VCaP (cell line): Measurements from ENCODE around the gene ITGB8.

Experiments used
- H3K27ac ChIP-seq: fragments of 450-650 bp; 2 replicates; pipeline ENCODE4 v1.5.1; 2017
- TF ChIP-seq, protein P1 (sequence below): fragments of 450-650 bp; conservative IDR thresholded peaks from 2 replicates; pipeline ENCODE4 v1.5.1; 2017; ENCODE audit warnings: mild to moderate bottlenecking, moderate library complexity

Gene ITGB8

DNA sequence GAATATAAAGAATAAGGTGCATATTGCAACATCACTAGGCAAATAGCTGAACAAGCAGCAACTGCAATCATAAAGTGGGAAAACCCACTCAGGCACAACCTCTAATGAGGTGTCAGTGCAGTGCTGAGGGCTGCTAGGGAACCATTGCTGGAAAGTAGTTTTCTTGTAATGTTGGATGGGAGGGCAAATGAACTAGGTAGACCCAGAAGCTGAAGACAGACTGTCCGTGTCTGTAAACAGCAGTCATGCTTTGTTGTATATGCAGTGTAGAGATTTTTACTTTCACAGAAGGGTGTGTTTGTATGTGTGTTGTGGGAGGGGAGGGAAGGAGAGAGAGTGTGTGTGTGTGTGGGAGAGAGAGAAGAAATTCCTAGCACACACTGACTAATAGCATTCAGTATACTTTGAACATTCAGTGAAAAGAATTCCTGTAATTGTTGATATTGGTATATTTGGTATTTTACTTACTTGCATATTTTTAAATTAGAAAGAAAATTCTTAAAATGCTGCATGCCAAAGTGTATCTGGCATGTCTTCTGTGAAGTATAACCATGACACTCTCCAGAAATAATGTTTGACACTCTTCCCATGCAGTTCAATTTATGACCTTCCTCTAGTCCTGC is 28.8 kb downstream of the ITGB8 start:
- TF ChIP-seq, protein P1, sequence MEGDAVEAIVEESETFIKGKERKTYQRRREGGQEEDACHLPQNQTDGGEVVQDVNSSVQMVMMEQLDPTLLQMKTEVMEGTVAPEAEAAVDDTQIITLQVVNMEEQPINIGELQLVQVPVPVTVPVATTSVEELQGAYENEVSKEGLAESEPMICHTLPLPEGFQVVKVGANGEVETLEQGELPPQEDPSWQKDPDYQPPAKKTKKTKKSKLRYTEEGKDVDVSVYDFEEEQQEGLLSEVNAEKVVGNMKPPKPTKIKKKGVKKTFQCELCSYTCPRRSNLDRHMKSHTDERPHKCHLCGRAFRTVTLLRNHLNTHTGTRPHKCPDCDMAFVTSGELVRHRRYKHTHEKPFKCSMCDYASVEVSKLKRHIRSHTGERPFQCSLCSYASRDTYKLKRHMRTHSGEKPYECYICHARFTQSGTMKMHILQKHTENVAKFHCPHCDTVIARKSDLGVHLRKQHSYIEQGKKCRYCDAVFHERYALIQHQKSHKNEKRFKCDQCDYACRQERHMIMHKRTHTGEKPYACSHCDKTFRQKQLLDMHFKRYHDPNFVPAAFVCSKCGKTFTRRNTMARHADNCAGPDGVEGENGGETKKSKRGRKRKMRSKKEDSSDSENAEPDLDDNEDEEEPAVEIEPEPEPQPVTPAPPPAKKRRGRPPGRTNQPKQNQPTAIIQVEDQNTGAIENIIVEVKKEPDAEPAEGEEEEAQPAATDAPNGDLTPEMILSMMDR = no peak
- no peak overlapping the region for H3K27ac ChIP-seq

DNA sequence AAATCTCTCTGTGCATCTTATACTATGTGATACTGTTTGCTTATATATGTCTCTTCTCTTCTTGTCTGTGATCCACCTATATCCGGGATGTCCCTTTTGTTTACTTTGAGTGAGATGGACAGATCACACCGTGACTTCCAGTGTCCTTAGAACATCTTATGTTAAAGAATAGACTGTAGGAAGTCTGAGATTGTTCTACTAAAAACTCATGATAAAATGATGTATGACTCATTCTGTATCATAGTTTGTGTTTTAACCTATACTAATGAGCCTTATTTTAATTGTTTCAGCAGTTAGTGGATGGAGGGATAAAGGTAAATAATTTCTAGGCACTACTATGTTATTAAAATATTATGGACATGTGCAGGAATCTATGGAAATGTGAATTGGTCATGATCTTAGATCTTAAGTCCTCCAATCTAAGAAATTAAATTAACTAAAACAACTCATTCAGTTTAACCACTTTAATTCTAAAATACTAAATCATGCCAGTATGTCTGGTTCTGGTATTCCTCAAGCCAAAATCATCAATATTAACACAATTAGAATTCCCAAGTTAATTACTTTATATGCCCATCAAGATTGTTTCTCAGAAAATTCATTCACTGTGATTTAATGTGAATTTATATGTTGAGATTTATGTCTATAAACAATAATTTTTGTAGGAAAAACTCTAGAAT is 32.0 kb downstream of the ITGB8 start:
- TF ChIP-seq, protein P1 = no peak
- no peak overlapping the region for H3K27ac ChIP-seq

DNA sequence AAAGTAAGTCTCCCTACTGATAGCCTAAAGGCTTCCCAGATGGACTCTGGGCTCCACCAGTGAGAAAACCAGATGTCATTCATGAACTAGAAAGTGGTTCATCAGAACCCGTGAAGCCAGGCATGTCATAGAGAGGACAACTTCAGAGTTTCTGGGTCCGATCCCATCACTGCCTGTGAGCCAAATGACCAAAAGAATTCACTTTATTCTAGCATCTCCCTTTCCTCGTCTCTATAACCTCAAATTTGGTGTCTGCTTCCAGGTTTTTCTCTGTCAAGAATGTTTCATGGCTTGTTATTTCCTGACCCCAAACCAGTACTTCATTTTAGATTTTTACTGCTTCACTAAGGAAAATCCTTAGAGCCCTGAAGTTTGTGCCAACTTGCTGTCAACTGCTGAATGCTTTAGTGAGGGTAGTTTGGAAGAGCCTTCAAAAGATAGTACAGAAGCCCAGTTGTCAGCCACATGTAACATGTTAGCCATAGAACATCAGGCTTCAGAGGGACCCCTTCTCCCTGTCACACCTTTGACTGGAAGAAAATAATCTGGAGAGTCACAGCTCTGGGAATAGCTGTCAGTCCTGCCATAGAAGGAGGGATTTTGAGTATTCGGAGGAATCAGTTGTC is 34.0 kb downstream of the ITGB8 start:
- TF ChIP-seq, protein P1 = no peak
- H3K27ac ChIP-seq = no peak overlapping the region

DNA sequence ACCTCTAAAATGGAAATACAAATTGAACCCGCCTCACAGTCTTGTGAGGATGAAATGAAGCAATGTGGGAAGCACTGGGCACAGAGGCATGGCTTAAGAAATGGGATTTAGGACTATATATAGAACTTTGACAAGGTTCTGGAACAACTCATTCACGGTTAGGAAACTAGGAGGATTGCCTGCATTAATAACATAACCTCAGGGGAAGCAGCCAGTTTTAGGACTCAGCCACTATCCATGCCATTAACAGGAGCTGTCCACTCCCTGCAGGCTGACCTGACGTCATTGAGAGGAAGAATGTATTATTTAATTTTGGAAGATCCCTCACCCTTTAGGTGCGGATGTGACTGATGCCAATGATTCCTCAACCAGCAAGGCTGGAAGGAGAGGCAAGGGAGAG is 34.8 kb downstream of the ITGB8 start:
- no peak overlapping the region for H3K27ac ChIP-seq

DNA sequence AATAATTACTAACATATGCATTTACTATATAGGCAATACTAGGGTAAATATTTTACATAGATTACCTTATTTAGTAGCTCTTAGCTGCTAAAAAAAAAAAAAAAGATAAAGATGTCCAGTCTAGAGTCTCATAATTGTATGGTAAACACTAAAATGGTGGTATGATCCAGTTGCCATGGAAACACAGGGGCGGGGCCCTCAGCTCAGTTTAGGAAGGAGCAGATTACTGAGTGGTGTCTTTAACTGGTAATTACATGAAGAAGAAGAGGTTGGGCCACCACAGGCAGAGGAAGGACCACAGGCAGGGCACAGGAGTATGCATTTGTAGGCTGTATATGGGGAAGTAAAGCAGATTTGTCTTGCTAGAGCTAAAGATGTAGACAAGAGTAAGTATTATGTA is 43.7 kb downstream of the ITGB8 start:
- TF ChIP-seq, protein P1 = no peak

More for the DNA sequence above, 34.8 kb downstream of the ITGB8 start:
- TF ChIP-seq, protein P1 = no peak

DNA sequence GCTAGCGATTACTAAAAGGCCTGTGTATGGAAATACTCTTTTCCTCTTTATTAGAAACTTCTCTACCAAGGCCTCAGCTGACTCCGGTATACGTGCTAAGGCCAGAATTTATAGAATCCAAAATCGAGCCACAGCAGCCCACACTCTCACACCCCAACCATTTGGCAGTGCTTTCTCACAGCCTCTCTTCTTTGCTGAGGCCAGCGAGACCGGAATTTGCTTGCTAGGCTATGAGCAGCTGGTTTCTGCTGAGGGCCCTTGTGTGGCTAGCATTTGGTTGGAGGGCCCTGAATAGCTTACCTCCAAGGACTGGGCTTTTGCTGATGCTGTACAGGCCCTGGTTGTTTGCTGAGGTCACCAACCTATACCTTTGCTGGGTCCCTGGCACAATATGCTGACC is 46.1 kb downstream of the ITGB8 start:
- TF ChIP-seq, protein P1 = no peak
- no peak overlapping the region for H3K27ac ChIP-seq

More for the DNA sequence above, 43.7 kb downstream of the ITGB8 start:
- no peak overlapping the region for H3K27ac ChIP-seq

DNA sequence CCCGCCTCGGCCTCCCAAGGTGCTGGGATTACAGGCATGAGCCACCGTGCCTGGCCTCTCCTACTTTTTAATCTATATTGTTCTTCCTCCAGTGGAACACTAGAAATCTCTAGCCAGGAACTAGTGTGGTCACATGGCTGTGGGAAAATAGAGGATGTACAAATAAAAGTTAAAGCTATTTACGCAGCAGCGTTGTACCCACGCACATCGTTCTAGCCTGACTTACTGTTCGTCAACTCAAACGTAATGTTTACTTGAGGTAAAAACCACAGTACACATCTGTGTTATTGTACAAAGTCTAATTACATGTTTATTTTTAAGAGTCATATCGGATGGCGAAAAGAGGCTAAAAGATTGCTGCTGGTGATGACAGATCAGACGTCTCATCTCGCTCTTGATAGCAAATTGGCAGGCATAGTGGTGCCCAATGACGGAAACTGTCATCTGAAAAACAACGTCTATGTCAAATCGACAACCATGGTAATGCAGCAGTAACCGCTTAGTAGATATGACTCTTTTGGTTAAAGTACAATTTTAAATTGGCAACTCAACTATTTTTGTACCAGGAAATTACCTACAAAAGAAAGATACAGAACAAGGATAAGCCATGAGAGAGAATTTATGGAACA is 50.8 kb downstream of the ITGB8 start:
- H3K27ac ChIP-seq = no peak overlapping the region
- TF ChIP-seq, protein P1 = no peak
